Hindlimb muscle (tissue), 1 donor: ENCODE data around the gene RERE. TPM values are rescaled to one million over a fixed set of nuclear protein-coding genes. Genes with fewer than 3 reads are reported as not detected.
"Not testable (repeated sequence)": the region's sequence is repeated elsewhere in the genome, so short reads cannot be mapped to it uniquely, and the experiment has no call there.

Source experiments
- DNase-seq: peaks from one replicate; pipeline ENCODE4 v3.0.0-alpha.2; 2013
- polyA plus RNA-seq: library from polyadenylated mRNA; unstranded; fragments of 120-200 nt; gene quantifications from one replicate; pipeline ENCODE4 v1.2.1, GENCODE V29; 2013; ENCODE audit not compliant: insufficient read length

RERE gene
- polyA plus RNA-seq, 1 donor: 93.9 TPM

GRCh38 chr1:8631163-8631562 lies 186.3 kb downstream of the RERE start:
- no peak for DNase-seq

- no peak for DNase-seq
These were observed 188.0 kb downstream of the RERE start for GRCh38 chr1:8629241-8630091.

GRCh38 chr1:8628606-8629005 lies 188.8 kb downstream of the RERE start:
- no peak for DNase-seq

GRCh38 chr1:8627728-8628127 lies 189.7 kb downstream of the RERE start:
- DNase-seq: no peak

- DNase-seq: no peak
These were observed 191.2 kb downstream of the RERE start for GRCh38 chr1:8625981-8626898.

GRCh38 chr1:8625491-8625890 lies 191.9 kb downstream of the RERE start:
- no peak for DNase-seq

GRCh38 chr1:8623651-8624192 lies 193.7 kb downstream of the RERE start:
- DNase-seq: not testable (repeated sequence)

GRCh38 chr1:8621785-8622348 lies 195.6 kb downstream of the RERE start:
- not testable (repeated sequence) for DNase-seq

- not testable (repeated sequence) for DNase-seq
These were observed 196.3 kb downstream of the RERE start for GRCh38 chr1:8621034-8621582.

GRCh38 chr1:8619917-8620502 lies 197.4 kb downstream of the RERE start:
- DNase-seq: not testable (repeated sequence)

GRCh38 chr1:8619419-8619818 lies 198.0 kb downstream of the RERE start:
- DNase-seq: not testable (repeated sequence)

GRCh38 chr1:8616791-8617190 lies 200.6 kb downstream of the RERE start:
- DNase-seq: not testable (repeated sequence)

GRCh38 chr1:8611634-8612515 lies 205.6 kb downstream of the RERE start:
- not testable (repeated sequence) for DNase-seq

GRCh38 chr1:8607906-8608305 lies 209.5 kb downstream of the RERE start:
- no peak for DNase-seq

GRCh38 chr1:8604041-8604945 lies 213.1 kb downstream of the RERE start:
- no peak for DNase-seq

GRCh38 chr1:8603220-8603616 lies 214.2 kb downstream of the RERE start:
- DNase-seq: no peak

GRCh38 chr1:8602471-8603219 lies 214.8 kb downstream of the RERE start:
- no peak for DNase-seq

- DNase-seq: no peak
These were observed 217.1 kb downstream of the RERE start for GRCh38 chr1:8600336-8600735.

- no peak for DNase-seq
These were observed 217.7 kb downstream of the RERE start for GRCh38 chr1:8599646-8600212.
